Left lobe of liver (tissue), 2 donors: ENCODE data around the gene AP1S3. TPM values are rescaled to one million over a fixed set of nuclear protein-coding genes. Genes with fewer than 3 reads are reported as not detected.
A peak's percentile ranks its signal among the peaks of the same experiment; 100 is the strongest.
"Not testable (repeated sequence)": the region's sequence is repeated elsewhere in the genome, so short reads cannot be mapped to it uniquely, and the experiment has no call there.

Experiments
- ATAC-seq: fragments of 200-7000 bp; cut with Tn5 transposase; one replicate; pipeline ENCODE4 v1.9.1; 2020; ENCODE audit warnings: mild to moderate bottlenecking, moderate library complexity
- DNase-seq: peaks from one replicate; pipeline ENCODE4 v3.0.0-alpha.2; 2020; ENCODE audit warnings: low spot score
- total RNA-seq: library from RNA; stranded (reverse); gene quantifications from one replicate; pipeline ENCODE4 v1.2.1, GENCODE V29; 2021
- donor health status: DM: no; HTN: no; CAD: no; lungs with moderate emphysema.
- donor health status: DM: no; HTN: yes; CAD: no.

The AP1S3 gene
- total RNA-seq, 1 donor from 2014 or later: 1.3 TPM

DNA sequence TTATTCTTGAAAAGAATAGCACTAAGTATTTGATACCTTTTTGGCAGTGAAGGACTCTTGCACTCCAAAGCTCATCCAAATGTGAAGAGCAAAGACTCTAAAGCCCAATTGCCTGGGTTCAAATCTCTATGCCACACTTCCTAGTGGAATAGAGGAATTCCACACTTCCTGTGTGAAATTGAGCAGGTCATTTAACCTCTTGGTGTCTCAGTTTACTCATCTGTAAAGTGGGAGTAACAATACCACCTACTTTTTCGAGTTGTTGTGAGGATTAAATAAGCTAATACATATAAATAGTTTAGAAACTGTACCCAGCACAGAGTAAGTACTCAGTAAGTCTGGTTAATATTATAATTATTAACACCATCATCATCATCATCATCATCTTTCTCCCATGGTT is 72.6 kb downstream of the AP1S3 start:
- no peak for DNase-seq
- no peak for ATAC-seq

DNA sequence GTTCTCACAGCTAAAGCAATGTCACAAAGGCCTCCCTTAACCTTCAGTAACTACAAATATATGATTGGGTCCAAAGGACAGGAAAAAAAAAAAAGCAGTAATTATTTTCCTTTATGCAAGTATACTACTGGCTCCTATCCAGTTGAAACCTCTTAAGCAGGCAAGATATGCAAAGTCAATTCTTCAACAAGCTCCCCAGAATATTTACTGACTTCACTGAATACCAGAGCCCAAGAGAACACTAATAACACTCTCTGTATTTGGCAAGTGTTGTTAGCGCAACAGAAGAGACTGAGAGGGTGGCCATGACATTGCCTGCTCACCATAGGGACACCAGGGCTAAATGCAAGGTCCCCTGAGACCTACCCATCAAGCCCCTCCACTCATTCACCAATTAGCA is 74.5 kb downstream of the AP1S3 start:
- no peak for ATAC-seq
- DNase-seq: no peak

DNA sequence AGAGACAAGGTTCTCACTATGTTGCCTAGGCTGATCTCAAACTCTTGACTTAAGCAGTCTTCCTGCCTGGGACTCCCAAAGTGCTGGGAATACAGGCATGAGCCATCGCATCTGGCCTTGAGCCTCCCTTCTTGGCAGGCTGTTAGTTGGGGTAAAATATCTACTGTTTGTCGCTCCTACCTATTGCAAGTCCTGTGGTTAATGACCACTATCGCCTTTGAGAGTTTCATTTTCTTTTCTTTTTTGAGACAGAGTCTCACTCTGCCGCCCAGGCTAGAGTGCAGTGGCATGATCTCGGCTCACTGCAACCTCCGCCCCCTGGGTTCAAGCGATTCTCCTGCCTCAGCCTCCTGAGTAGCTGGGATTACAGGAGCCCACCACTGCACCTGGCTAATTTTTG is 75.6 kb downstream of the AP1S3 start:
- ATAC-seq: not testable (repeated sequence)

DNA sequence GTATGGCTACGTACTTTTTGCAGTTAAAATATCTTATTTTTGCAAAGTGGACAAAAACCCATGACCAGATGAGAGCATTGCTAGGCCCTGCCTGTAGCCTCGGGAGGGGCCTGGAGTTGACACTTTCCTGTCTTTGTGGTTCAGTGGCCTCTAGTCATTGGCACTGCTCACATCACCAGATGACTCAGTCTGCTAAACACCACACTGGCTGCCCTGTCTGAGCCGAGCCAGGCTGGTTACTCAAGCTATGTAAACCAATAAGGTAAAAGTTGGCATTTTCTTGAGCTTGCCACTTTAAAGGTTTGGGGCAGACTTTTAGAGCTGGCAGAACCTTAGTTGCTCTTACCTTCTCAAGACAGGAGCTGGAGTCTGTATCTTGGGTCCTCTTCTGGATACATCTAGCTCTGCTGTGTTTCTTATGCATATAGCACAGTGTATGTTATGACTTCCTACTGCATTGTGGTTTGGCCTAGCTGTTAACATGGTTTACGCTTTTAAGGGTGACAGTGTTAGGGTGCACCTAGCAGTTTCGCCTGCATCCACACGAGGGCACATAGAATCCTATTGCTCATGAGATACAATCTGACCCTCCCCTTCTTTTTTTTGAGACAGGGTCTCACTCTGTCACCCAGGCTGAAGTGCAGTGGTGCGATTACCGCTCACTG is 76.4 kb downstream of the AP1S3 start:
- DNase-seq (no peak), ATAC-seq (peak; percentile 56)

More for the DNA sequence above, 75.6 kb downstream of the AP1S3 start:
- not testable (repeated sequence) for DNase-seq

DNA sequence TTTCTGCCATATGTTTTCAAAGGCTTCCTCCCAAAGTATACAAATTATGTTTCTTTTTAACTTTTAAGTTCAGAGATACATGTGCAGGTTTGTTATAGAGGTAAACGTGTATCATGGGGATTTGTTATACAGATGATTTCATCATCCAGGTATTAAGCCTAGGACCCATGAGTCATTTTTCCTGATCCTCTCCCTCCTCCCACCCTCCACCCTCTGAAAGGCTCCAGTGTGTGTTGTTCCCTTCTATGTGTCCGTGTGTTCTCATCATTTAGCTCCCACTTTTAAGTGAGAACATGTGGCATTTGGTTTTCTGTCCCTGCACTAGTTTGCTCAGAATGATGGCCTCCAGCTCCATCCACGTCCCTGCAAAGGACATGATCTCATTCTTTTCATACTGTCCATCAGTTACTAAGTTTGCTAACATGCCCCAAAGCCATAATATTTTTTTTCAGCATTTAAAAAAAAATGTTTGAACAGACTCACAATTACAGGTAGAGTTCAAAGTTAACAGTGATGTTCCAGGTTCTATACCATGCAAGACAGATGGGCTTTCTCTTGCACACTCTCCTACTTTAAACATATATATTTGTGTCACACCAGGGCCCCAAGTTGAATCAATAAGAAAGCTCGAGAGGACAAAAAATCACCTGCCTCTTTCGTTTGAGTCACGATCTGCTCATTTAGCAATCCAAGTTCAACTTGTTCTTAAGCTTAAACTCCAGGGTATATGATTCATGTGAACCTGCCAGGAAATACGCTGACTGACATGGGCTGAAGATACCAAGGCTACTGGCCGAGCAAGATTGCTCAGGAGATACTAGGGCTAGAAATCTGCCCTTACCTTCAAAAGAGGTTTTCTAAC is 77.6 kb downstream of the AP1S3 start:
- ATAC-seq (no peak), DNase-seq (no peak)

DNA sequence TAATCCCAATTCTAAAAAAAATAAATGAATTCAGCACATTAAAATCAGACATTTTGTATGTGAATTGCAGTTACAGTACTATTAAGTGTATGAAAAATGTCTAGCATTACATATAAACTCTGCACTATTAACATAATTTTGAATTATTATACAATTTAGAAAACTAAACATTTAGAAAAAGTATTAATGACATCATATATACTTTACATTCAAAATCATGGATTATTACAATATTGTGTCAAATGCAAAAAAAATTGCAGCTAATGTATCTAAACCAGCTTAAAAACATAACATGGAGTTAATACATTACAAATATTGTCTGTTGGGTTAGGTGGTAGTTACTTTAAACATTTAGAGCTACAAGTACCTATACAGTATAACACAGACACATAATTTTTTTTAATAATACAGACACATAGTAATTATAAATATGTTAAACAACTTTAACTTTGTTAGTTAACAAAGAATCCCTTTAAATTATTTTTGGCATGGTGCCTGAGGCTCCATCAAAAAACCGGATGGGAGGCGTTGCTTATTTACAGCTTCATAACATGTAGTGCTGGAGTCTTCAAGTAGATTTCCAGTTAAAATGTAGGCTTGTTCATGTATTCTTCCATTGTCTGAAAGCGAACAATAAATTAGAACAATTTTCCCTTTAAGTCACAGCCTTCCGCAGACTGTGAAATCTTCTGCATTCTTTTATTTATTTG is 79.1 kb downstream of the AP1S3 start:
- DNase-seq (no peak), ATAC-seq (no peak)

DNA sequence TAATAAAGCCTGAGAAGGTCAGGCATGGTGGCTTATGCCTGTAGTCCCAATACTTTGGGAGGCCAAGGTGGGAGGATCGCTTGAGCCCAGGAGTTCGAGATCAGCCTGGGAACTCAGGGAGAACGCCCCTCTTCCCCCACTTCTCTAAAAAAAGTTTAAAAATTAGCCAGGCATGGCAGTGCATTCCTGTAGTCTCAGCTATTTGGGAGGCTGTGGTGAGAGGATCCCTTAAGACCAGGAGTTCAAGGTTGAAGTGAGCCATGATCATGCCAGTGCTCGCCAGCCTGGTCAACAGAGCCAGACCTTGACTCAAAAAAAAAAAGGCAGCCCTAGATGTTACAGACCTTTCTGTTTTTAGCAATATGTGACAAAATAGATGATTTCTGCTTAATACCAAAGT is 83.4 kb downstream of the AP1S3 start:
- DNase-seq (no peak), ATAC-seq (no peak)

DNA sequence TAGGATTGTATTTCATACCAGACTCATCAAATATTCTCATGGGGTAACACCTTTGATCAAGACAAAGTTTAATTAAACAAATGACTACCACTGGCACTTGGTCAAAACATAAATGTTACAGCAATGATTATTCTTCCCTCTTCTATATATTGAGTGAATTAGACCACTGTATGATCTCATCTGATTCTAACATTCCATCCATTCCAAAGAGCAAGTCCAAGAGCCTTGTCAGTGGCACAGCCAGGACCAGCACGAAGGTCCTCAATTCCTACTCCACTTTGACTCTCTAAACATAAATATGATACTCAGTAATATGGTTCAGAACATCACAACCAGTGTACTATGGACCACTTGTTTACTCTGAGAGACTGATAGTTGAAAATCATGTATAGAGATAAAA is 86.4 kb downstream of the AP1S3 start:
- ATAC-seq (no peak), DNase-seq (no peak)

DNA sequence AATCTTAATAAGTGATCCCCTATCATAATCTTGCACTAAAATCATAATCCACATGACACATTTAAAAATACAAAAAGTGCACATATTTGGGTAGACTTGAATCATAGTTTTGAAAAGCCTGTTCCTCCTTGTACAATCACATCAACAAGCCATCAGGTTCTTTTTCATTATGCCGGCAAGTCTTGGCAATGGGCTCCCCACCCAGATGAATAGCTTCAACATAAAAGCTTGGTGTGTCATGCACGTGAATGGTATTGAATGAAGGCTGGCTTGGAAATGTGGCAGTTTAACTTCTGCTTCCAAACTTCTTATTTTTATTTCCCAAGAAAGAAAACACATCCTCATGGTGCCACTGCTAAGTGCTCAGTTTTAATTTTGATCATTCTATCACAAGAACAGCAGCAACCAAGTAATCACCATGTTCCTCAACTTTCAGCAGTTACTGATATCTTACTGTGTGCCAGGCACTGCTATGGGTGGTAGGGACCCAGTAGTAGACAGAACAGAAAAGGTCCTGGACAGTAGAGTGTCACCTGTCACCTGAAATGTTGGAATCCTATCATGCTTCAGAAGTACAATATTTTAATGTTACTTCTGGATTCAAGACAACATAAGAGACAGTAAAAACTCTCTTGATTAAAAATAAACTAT is 89.9 kb downstream of the AP1S3 start:
- DNase-seq: no peak
- no peak for ATAC-seq

DNA sequence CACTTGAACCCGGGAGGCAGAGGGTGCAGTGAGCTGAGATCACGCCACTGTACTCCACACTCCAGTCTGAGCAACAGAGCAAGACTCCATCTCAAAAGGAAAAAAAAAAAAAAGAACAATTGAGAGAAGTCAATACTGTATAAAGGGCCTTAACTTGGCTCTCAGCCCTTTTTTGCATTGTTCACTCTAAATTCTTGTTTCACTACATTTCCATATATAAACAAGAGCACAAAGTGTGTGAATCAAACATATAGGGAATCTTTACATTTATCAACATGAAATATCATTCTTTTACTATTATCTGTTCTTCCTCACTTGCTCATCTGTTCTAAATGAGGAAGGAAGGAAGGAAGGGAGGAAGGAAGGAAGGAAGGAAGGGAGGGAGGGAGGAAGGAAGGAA is 90.8 kb downstream of the AP1S3 start:
- DNase-seq: no peak
- ATAC-seq: no peak

DNA sequence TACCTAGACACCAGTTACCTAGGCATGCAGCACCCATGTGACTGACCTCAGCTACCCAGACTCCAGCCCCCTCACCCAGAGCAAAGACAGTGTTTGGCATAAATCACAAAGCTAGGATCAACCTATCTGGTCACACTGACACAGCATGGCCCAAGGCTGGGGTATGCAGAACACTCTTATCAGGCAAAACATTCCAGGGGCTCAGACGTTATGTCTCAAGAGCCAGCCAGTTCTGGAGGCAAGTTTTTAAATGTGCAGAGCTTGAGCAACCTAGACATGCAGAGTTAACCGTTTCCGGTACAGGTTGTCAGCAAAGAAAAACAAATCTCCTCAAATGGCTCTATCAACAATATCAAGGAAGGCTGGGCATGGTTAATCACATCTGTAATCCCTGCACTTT is 92.8 kb downstream of the AP1S3 start:
- ATAC-seq: no peak
- no peak for DNase-seq

DNA sequence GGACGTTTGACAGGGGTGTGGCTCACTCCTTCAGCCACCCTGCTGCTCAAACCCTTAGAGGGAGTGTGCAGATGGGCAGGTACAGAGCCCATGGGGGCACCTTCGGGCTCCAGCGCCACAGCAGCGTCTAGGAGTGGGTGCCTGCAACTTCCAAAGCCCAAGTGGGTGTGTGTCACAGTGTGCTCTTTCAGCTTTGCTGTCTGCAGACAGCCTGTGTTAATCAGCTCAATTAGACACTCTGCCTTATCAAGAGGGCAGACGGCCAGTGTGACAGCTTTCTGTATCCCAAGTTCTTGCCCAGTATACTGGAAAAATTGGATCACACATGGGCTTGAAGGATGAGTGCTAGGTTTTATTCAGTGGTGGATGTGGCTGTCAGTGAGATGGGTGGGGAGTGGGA is 96.7 kb downstream of the AP1S3 start:
- DNase-seq: no peak
- no peak for ATAC-seq

DNA sequence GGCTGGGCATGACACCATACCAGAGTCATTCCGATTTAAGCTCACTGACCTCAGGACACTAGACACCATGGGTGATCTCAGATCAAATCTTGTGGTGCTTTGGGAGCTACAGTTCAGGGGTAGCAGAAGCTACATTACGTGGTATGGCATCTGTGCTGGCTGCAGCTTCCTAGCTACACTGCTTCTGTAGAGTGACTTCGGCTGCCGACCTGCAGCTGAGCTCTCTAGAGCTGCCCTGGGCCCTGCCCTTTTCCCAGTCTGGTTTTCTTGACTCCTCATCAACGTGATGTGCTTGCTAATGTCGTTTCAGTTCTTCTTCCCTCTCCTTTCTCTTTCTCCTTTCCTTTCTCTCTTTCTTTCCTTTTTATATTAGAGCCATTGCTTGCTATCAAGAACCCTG is 100.2 kb downstream of the AP1S3 start:
- no peak for ATAC-seq
- DNase-seq: no peak

DNA sequence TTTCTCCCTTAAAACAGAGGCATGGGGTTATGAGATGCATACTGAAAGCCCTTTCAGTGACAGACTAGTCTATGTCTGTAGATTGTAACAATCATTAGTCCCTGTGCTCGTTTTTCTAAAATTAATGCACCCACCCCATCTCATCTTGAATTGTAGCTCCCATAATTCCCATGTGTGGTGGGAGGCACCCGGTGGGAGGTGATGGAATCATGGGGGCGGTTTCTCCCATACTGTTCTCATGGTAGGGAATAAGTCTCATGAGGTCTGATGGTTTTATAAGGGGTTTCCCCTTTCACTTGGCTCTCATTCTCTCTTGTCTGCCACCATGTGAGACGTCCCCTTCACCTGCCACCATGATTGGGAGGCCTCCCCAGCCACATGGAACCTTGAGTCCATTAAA is 100.9 kb downstream of the AP1S3 start:
- DNase-seq (no peak), ATAC-seq (no peak)

DNA sequence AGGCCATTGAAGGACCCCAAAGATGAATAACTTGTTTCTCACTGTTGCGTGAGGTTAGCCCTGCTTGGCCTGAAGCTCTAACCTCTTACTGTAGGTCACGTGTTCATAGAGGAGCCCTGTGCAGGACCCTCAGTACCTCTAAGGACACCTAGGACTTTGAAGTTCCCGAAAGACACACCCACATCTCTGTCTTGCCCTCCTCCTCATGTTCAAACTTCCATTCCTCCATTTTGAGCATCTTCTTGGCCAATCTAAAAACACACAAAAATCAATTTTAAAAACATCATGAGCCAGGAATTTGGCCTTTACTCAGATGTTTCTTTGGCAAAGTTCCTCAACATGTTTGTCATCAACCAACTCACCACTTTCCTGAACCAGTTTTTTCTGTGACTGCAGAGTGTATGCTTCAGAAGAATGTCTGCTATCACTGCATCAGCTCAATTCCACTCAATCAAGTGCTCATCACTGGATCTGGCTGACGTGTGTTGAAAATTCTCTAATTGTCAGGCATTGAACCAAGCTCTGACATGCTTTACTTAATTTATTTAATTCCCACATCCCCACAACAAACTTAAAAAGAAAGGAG is 101.6 kb downstream of the AP1S3 start:
- DNase-seq: no peak
- no peak for ATAC-seq

DNA sequence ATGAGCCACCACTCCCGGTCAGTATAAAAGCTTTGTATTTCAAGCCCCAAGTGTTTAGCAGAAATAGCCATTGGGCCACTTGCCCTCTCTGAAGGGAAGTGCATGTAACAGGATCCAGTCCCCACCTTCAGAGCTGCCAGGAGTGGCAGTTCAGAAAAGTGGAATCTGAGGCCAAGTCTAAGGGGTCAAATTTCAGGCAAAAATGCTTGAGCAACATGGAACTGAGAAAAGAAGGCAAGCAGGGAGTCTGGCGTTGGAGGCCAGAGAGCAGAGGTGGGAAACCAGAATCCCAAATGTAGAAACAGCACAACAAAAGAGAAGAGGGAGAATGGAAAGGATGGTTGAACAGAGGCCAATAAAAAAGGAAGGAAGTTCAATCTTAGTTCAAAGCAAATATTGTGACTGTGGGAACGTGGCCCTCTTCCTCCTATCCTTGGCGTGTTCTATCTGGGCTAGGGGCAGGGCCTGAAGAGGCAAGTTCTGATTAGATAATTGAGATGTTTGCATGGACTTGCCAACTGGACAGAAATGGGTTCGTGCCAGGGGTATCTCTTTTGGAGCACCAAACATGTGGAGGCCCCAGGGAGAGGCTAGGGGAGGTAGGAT is 102.2 kb downstream of the AP1S3 start:
- no peak for DNase-seq
- no peak for ATAC-seq

DNA sequence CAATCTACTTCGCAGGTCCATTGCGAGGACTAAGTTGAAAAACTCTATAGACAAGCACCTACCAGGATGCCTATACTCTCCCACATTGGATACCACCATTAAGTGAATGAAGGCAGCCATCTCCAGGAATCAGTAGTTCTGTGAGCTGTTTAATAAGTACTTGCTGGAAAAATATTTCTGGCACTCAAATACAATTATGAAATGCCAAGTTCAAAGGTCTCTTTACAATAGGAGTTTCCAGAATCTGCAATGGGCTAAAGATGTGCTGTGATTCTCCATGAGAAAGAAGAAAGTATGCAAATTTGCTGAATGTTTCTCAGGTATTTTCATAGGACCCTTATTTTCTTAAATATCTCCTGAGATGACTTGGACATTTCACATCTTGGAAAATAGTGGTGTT is 103.0 kb downstream of the AP1S3 start:
- ATAC-seq: no peak
- no peak for DNase-seq

DNA sequence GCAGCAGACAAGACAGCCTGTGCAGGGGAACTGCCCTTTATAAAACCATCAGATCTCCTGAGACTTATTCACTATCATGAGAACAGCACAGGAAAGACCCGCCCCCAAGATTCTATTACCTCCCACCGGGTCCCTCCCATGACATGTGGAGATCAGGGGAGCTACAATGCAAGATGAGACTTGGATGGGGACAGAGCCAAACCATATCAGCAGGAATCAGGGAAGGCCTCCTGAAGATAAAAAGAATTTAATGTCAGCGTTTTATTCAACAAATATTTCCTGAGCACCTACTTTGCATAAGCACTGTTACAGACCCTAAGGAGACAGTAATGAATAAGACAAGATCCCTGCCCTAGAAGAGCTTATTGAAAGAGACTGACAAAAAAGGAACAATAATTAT is 105.0 kb downstream of the AP1S3 start:
- no peak for ATAC-seq
- no peak for DNase-seq

DNA sequence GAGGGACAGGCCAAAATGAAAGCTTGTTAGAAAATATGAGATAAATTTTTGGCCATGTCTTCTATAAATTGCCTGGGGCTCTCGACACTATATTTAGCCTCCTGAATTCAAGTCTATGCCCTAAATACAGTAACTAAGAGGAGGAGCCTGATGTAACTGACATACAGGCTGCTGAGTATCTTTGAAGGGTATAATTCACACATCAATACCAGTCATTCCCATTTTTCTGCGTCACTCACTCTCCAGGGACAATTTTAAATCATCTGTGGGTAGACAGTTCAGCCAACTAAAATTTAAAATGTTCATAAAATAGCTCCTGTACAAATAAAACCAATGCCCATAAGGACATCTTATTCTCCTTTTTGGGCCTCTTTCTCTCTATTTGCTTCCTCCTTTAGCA is 105.9 kb downstream of the AP1S3 start:
- ATAC-seq: no peak
- no peak for DNase-seq

DNA sequence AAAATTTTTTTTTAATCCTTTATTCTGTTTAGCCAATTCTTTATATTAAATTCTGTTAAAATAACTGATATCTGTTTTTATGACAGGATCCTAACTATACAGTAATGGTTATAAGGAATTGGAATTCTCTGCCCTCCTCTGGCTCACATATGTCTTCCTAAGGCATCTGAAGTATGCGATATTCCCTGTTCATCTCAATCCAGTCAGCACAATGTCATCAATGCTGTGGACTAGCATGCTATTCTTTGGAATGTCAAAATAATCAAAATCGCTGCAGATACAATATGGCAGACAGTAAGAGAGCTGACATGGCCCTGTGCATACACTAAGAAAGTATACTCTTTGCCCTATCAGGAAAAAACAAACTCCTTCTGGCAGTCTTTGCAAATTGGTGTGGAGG is 107.6 kb downstream of the AP1S3 start:
- ATAC-seq (no peak), DNase-seq (no peak)

DNA sequence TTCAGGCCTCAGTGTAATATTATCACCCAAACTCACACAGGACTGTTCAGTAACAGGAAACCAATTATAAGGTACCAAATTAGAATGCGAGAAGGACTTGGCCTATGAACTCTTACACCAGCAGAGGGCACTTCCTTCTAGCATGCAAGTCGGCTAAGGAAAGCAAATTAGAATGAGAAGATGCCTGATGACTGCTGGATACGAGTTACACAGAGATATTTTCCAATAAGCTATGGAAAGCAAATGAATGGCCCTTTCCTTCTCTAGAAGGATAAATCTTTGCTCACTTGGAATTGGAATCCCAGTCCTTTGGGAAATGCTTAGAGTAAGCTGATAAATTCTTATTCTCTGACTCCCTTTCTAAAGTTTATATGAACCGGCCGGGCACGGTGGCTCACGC is 109.8 kb downstream of the AP1S3 start:
- DNase-seq: no peak
- peak; percentile 76 for ATAC-seq
